Measurements from ENCODE around the gene UBL4A.

Gene UBL4A

DNA sequence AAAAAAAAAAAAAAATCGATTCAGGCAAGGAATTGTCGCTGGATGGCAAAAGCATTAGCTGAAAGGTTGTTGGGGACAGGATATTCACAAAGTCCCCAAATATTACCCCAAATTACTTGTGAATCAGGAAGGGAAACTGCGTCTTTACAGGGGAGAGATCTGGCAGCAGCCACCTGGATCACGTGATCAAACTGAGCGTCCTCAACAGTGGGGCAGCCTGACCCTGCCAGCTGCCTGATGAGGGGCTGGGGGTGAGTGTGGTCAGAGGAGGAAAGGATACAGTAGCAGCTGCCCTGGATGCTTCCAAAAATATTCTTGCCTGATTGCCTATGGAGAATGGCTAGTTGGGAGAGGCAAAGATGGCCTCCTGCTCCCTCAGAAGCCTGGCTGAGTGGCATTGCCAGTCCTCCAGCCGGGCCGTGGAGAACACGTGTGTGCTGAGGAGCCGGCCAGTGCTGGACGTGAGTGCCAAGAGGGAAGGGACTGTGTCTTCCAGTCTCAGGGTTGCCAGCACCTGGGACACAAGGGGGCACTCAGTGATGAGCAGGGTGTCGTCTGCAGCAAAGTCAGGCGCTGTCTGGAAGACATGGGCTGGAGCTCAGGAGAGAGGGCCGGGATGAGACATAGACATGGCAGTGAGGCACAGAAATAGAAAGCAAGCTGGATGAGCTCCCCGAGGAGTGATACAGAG lies 4.4 kb downstream of the UBL4A start:
- no peak for DNase-seq

DNA sequence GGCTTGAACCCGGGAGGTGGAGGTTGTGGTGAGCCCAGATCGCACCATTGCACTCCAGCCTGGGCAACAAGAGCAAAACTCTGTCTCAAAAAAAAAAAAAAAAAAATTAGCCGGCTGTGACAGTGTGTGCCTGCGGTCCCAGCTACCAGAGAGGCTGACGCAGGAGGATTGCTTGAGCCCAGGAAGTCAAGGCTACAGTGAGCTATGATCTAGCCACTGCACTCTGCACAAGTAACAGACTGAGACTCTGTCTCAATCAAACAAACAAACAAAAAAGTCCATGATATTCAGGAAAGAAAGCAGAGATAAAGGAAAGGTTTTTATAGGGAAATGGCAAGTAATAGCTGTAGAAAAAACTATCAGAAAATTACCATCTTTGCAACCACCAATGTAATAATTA lies 5.2 kb downstream of the UBL4A start:
- no peak for DNase-seq

DNA sequence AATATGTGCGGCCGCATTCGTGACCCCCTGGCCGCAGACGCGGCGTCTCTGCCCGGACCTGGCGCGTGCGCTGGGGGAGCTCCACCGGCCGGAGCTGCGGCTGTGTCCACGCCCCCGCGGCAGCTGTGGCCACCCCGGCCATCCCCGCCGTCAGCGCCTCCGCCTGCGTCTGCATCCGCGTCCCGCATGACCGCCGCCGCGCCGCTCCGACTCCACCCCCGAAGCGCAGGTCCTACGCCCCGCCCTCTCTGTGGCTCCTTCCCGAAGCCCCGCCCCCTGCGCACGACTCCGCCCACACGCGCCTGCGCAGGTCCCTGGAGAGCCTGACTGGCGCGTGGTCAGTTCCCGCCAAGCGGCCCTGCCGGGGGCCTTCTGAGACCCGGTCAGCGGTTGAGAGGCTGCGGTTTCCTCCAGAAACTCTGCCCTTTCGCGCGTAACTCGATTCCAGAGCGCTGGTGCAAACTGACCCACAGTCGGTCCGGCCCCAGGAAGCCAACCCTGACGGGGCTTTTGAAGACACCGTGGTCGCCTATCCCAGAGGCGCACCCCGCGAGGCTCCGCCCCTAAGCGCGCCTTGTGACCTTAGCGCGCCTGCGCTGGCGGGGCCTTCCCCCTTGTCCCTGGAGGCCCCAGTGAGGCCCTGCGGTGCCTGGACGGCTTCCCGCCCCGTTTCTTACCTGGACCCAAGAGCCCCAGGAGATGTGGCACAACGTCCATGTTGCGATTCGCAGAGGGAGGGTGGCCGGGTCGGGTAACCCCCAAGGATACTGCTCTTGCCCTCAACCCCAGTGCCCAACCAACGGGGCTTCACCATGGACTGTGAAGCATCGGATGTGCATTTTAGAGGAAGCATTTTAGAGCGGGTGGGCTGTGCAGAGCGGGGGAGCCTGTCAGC lies 7.4 kb downstream of the UBL4A start, which contains the start of gene LAGE3:
Gene LAGE3 (minus strand): TSS at position 554 of the 895 bp plus-strand sequence. CDS start 366 bp downstream, at position 188.
- peak; percentile 88 for DNase-seq

DNA sequence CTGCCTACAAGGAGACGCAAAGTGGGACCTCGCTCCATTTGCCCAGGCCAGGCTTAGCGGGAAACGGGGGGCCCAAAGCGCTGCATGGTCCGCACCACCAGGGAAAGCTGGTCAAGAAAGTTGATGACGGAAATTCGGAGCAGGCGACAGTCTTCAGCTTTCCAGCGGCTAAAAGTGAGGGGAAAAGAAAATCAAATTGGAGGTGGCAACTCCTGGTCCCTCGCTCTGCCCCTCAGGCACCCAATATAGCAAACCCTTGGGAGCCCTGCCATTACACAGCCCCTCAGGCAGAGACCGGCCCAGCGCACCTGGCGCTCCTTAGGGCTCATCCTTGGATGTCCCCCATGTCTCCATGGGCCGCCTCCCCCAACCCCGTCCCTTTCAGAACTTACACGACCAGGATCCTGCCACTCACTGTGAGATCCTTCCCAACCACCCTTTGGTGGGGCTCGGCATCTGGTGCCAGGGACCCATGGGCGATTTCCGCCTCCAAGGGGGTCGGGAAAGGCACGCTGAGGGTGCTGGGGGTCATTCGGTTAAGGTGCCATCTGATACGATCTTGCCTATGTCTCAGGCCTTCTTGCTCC lies 8.4 kb downstream of the UBL4A start:
- no peak for DNase-seq

DNA sequence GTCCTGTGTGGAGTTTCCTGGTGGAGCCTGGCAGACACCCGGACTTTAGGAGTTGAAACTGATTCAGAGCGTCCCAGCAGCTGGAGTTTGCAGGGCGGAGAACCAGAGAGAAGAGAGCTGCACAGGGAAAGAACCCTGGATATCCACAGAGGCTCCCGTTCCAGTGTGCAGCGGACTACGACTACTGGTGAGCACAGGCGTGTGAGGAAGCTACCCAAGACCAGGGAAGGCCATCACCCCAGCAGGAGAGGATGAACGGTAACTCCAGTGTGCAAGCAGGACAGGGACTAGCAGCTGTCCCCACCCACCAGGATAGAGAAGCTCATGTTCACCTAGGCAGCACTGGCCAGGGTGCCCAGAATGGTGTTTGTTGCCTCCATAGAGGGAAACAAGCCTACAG lies 9.6 kb downstream of the UBL4A start:
- no peak for DNase-seq

DNA sequence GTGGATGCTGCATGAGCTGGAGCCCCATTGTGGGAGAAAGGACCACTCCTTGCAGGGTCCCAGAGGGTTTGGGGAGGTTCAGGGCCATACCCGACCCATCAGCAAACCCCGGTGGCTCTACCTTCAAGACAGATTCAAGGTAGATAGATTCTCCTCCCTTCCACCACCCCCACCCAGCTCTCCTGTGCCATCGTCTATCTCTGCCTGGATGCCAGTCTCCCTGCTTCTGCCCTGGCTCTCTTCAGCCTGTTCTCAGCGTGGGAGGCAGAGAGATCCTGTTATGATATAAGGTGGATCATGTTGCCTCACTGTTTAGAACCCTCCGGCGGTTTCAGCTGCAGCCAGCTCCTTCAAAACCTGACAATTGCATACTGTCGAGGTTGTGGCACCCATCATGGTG lies 12.7 kb downstream of the UBL4A start:
- DNase-seq: no peak

DNA sequence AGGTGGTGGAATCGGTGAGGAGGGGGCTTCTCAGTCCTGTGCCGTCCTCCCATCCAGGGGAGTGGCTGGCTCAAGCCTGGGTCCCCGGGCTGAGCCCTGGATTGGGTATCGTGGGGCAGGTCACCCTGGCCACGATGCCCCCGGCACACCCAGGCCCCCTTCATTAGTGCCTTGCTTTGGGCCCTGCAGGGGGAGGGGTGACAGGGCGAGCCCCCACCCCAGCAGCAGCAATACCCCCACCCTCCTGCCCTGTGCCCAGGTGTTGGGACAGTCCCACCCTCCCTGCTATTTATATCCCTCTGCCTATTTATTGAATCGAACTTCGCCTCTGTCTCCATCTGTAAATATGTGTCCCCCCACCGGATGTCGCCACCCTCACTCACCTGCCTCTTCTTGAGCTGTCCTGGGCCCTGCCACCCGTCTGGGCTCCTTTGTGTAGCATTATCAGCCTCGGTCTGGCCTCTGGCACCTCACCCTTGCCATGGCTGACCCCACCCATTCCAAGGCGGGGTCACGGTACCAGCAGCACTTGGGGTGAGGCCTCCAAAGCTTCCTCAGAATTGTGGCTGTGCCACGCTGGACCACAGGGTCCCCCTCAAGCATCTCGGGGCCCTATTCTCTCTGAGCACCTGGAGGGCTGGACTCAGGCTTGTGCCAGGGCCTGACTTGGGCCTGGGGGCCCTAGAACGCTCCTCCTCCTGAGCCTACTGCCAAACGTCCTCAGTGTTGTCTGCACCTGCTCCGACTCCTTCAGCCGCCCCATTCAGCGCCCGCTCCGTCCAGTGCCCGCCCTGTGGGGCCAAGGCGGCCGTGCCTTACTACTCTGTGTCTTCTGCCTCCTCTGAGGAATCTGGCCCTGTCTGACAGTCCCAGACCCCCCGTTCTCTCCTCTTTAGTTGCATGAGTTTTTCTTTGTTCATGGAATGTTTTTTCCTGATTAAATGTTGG lies 13.5 kb downstream of the UBL4A start:
- no peak for DNase-seq

DNA sequence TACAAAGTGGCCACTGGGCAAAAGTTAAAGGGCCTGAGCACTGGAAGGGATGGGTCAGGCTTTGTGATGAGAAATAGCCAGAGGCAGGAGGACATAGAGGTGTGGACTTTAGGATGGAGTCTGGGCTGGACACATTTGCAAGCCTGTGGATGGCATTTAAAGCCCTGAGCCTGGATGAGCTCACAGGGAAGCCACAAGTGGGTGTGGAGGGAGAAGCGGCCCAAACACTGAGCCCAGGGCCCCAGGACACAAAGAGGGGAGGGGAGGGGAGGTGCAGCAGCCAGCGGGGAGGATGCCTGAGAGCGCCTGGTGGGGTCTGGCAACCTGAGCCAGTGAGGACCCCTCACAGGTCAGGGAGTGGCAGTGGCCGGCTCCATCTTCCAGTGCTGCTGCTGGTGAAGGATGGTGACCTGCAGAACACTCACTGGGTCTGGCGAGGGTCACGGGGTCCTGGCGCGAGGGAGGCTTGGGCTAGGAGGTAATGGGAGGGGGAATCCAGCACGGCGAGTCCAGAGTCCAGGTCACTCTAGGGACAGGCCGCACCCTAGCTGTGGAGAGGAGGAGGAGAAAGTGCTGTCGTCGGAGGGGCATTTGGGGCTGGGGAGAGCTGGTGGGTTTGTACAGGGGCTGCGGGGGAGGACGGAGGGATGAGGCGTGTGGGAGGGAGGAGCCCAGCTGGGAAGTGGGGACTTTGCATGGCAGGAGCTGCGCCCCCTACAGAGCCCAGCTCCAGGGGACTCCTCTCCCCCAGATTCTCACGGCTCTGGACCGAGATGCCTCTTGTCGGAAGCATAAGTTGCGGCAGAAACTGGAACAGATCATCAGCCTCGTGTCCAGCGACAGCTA lies 14.4 kb downstream of the UBL4A start:
- no peak for DNase-seq

DNA sequence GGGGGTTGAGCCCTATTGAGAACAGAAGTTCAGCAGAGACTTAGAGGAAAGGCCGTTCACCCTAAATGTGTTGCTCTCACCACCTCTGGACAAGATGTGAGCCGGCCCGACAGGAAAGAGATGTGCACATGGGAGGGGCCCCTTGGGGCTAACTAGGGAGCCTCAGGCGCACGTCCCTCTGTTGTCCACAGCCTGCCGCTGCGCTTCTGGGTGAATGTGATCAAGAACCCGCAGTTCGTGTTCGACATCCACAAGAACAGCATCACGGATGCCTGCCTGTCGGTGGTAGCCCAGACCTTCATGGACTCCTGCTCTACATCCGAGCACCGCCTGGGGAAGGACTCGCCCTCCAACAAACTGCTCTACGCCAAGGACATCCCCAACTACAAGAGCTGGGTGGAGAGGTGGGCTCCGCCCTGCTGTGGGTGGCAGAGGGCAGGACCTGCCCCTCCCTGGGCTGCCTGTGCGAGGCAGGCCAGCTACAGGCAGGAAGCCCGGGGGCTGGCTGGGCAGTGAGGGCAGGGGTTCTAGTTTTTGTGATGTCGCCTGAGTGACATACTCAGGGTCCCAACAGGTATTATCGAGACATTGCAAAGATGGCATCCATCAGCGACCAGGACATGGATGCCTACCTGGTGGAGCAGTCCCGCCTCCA lies 15.4 kb downstream of the UBL4A start:
- DNase-seq: no peak

DNA sequence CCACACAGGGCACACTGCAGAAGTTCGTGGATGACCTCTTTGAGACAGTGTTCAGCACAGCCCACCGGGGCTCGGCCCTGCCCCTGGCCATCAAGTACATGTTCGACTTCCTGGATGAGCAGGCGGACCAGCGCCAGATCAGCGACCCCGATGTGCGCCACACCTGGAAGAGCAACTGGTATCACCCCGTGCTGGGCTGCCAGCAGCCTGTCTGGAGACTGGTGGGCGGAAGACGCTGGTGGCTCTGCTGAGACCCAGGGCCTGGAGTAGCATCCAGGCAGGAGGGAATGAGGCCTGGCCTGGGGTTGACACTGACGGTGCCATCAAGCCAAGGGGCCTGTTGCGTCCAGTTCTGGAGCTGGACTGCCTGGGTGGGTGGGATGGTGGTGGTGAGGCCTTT lies 16.0 kb downstream of the UBL4A start:
- DNase-seq: no peak

DNA sequence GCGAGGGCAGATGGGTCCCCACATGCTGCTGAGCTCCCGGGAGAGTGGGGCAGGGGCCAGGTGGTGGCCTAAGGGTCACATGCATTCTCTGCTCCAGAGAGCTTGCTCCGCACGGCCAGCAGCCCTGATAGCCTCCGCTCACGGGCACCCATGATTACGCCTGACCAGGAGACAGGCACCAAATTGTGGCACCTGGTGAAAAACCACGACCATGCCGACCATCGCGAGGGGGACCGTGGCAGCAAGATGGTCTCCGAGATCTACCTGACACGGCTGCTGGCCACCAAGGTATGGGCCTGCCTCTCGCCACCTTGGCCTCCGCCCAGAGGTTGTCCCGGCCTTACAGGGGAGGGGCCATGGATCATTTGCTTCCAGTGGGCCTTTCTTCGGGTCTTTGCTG lies 16.5 kb downstream of the UBL4A start:
- DNase-seq: no peak

DNA sequence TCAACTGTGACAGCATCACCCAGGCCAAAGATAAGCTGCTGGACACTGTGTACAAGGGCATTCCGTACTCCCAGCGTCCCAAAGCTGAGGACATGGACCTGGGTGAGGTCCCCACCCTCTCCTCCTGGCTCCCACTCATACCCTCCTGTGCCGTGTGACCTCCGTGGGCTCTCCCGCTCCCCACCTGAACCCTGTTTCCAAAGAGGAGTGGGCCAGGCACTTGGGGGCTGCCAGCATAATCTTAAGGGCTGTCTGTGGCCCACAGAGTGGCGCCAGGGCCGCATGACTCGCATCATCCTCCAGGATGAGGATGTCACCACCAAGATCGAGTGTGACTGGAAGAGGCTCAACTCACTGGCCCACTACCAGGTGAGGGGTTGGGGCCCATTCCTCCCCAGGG lies 17.3 kb downstream of the UBL4A start:
- no peak for DNase-seq

DNA sequence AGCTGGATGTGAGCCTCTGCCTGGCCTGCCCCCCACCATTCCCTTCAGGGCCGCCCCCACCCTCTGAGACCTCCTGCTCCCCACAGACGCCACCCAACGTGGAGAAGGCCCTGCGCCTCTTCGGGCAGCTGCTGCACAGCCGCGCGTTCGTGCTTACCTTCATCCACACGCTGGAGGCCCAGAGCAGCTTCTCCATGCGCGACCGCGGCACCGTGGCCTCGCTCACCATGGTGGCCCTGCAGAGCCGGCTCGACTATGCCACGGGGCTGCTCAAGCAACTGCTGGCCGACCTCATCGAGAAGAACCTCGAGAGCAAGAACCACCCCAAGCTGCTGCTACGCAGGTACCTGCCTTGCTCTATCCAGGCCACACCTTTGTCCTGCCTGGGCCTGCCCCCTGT lies 18.2 kb downstream of the UBL4A start:
- no peak for DNase-seq

DNA sequence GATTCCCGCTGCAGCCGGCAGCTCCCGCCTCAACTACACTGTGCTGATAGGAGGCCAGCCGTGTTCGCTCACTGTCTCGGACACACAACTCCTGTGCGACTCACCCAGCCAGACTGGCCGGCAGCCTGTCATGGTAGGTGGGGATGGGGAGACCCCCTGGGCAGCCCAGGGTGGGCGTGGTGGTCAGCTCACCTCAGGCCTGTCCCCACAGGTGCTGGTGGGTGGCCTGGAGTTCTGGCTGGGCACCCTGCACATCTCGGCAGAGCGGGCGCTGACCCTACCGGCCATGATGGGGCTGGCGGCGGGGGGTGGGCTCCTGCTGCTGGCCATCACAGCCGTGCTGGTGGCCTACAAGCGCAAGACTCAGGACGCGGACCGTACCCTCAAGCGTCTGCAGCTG lies 18.9 kb downstream of the UBL4A start:
- no peak for DNase-seq

DNA sequence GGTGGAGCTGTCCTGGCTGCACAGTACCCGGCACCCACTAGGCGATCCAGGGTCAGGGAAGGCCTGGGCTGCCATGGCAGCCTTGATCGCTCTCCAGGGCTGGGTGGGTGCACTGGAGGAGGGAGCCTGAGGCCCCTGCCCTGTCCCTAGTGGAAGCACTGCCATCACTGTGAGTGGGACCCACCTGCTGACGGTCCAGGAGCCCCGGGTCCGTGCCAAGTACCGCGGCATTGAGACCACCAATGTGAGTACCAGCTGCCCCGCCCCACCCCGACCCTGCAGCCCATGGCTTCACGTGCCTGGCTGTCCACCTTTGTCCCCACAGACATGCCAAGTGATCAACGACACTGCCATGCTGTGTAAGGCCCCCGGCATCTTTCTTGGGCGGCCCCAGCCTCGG lies 19.5 kb downstream of the UBL4A start:
- DNase-seq: no peak

DNA sequence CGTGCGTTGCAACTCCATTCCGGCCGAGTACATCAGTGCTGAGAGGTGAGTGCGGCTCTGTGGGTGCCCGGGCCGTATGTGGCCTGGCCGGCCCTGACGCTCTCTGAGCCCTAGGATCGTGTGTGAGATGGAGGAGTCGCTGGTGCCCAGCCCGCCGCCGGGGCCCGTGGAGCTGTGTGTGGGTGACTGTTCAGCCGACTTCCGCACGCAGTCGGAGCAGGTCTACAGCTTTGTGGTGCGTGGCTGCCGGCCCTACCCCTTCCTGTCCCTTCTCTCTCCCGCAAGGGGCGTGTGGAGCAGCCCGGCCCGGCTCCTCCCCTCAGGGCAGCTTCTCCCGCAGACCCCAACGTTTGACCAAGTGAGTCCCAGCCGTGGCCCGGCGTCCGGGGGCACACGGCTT lies 20.4 kb downstream of the UBL4A start:
- DNase-seq: no peak

DNA sequence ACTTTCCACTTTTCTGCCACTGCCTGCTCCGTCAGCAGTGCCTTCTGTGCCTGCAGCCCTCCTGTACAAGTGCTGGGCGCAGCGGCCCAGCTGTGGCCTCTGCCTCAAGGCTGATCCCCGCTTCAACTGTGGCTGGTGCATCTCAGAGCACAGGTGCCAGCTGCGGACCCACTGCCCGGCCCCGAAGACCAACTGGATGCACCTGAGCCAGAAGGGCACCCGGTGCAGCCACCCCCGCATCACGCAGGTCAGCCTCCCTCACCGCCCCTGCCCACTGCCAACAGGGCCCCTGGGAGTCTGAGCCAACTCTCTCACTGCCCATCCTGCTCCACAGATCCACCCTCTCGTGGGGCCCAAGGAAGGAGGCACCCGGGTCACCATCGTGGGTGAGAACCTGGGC lies 20.8 kb downstream of the UBL4A start:
- no peak for DNase-seq

DNA sequence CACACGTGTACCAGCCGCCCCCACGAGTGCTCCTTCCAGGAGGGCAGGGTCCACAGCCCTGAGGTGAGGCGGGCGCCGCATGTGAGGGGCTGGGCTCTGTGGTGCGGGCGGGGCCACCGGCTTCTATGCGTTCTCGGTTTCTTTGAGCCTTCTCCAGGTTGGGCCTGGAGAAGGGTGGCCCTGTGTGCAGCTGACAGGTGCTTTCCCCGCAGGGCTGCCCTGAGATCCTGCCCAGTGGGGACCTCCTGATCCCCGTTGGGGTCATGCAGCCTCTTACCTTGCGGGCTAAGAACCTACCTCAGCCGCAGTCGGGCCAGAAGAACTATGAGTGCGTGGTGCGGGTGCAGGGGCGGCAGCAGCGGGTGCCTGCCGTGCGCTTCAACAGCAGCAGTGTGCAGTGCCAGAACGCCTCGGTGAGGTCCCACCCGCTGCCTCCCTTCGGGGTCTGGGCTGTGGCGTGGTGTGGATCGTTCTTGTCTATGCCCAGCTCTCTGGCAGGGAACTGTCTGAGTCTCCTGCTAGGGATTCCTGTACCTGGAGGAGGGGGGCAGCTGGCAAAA lies 21.5 kb downstream of the UBL4A start:
- DNase-seq: no peak

DNA sequence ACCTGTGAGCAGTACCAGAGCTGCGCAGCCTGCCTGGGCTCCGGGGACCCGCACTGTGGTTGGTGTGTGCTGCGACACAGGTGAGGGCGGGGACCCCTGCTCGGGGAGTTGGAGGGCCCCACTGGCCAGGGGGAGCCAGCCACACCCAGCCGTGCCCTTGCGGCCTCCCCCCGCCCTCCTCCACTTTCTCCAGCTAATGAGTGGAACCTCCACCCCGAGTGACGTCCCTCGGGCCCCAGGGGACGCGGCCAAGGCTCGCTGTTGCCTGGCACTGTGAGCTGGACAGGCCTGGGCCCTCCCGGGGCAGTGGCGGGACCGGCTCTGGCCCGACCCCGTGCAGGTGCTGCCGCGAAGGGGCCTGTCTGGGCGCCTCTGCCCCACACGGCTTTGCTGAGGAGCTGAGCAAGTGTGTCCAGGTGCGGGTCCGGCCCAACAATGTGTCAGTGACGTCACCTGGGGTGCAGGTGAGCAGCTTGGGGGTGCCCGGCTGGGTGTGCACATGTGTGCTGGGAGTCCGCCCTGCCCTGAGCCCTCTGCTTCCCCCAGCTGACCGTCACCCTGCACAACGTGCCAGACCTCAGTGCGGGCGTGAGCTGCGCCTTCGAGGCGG lies 22.7 kb downstream of the UBL4A start:
- DNase-seq: no peak

DNA sequence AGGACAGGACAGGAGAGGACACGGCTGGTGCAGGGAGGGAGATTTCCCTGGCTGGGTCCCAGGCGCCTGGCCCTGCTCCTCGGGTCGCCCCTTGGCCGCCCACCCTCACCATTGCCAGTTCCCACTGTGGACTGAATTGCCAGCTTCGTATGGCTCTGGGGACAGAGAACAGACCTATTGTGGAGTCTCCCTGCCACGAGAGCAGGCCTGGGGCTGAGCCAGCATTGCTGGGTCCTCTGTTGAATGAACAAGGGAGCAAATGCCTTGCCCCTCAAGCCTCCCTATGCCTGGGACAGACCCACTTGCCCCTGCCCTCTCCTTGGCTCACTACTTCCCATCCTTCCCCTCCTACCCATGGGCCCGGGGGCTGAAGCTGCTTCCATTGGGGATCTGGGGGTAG lies 24.0 kb downstream of the UBL4A start:
- DNase-seq: no peak

DNA sequence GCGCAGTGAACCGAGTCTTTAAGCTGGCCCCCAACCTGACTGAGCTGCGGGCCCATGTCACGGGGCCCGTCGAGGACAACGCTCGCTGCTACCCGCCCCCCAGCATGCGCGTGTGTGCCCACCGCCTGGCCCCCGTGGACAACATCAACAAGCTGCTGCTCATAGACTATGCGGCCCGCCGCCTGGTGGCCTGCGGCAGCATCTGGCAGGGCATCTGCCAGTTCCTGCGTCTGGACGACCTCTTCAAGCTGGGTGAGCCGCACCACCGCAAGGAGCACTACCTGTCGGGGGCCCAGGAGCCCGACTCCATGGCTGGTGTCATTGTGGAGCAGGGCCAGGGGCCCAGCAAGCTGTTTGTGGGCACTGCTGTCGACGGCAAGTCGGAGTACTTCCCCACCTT lies 26.1 kb downstream of the UBL4A start:
- DNase-seq: no peak

All from NCI-H748 treated with DMSO at 0.1 percent for 48 hours (cell line).